NCI-H2171 (cell line): ENCODE data around the gene NXN.
A peak's percentile ranks its signal among the peaks of the same experiment; 100 is the strongest.
"Not testable (repeated sequence)": the region's sequence is repeated elsewhere in the genome, so short reads cannot be mapped to it uniquely, and the experiment has no call there.

Experiments used
- DNase-seq: peaks from one replicate; lab custom pipeline; 2025; lab: John Stamatoyannopoulos, UW

The NXN gene

DNA sequence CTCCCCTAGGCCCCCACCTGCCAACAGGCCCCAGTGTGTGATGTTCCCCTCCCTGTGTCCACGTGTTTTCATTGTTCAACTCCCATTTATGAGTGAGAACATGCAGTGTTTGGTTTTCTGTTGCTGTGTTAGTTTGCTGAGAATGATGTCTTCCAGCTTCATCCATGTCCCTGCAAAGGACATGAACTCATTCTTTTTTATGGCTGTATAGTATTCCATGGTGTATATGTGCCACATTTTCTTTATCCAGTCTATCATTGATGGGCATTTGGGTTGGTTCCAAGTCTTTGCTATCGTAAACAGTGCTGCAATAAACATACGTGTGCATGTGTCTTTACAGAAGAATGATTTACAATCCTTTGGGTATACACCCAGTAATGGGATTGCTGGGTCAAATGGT is 150.0 kb downstream of the NXN start:
- not testable (repeated sequence) for DNase-seq

- DNase-seq = no peak
These were observed 150.8 kb downstream of the NXN start for GRCh38 chr17:828761-829160.

GRCh38 chr17:826778-827177 is 152.8 kb downstream of the NXN start:
- DNase-seq = no peak

GRCh38 chr17:825216-825615 is 154.4 kb downstream of the NXN start:
- no peak for DNase-seq

DNA sequence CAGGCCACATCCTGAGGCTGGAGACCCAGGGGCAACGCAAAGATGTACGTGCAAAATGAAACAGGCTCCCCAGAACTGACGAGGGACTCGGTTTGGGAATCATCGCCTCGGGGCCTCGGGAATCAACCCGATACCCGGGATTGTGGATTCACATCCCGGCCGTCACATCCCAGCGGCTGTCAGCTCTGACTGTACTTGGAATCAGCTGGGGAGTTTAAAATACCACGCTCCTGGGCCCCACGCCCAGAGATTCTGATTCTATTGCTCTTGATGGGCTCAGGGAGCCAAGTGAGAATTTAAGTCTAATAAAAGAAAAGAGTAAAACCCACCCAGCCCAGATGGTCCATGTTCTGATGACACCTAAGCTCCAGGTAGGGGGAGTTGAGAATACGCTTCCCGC is 155.2 kb downstream of the NXN start:
- DNase-seq = no peak

DNA sequence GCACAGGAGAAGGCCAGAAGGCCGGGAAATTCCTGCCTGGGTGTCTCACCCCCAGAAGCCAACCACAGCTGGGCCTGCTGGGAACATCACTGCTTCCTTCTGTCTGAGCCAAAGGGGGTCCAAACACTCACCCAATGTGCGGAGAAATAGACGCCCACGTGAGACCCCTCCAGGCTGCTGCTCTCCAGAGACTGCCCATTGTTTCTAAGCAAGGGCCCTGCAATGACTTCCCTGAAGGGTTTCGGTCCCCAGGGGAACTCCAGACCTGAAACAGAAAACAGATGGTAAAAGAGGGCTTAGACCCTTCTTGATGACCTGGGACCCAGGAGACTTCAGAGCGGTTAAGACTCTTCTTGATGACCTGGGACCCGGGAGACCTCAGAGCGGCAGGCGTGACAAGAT is 156.1 kb downstream of the NXN start:
- peak; percentile 68 for DNase-seq

- DNase-seq = no peak
These were observed 160.3 kb downstream of the NXN start for GRCh38 chr17:819251-819650.

GRCh38 chr17:814371-814770 is 165.2 kb downstream of the NXN start:
- no peak for DNase-seq

DNA sequence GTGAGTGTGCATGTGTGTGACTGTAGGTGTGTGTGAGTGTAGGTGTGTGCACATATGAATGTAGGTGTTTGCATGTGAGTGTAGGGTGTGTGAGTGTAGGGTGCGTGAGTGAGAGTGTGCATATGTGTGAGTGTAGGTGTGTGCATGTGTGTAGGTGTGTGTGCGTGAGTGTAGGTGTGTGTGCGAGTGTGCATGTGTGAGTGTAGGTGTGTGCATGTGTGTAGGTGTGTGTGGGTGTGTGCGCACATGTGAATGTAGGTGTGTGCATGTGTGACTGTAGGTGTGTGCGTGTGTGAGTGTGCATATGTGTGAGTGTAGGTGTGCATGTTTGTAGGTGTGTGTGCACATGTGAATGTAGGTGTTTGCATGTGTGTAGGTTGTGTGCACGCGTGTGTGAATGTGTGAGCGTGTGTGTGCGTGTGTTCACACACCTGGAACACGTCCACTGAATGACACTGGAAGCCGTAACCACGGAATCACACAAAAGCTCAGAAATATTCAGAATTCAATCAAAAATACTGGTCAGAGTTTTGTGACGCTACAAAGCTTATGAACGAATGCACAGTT is 166.9 kb downstream of the NXN start:
- no peak for DNase-seq

DNA sequence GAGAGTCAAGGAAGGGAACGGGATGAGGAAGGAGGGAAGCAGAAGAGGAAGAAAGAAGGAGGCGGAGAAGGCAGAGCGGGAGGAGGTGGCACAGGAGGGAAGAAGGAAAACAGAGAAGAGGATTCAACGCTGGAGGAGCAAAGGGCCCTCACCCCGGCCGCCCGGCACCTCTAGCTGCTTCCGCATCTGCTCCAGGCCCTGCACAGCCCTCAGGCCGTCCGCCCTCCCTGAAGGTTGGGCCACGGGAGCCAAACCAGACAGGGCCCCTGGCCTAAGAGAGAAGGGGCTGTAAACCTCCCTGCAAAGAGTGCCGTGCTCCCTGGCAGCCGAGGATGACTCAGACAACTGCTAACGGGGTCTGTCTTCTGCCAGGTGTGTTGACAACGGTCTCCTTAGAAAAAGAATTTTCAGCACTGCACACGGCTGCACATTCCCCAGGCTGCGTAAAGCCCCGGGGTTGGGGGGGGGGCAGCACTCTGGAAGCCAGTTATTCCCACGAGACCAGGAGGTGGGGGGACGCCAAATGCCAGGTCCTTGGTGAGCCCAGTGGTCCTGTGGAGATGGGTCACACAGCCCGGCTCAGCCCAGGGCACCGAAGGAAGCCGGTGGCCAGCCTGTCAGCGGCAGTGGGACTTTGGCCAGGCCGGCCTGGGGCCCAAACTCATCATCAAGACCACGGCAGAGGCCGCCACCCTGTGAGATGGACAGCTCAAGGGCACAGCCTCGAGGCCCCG is 168.4 kb downstream of the NXN start:
- DNase-seq = no peak

GRCh38 chr17:807523-808294 is 171.9 kb downstream of the NXN start:
- no peak for DNase-seq

DNA sequence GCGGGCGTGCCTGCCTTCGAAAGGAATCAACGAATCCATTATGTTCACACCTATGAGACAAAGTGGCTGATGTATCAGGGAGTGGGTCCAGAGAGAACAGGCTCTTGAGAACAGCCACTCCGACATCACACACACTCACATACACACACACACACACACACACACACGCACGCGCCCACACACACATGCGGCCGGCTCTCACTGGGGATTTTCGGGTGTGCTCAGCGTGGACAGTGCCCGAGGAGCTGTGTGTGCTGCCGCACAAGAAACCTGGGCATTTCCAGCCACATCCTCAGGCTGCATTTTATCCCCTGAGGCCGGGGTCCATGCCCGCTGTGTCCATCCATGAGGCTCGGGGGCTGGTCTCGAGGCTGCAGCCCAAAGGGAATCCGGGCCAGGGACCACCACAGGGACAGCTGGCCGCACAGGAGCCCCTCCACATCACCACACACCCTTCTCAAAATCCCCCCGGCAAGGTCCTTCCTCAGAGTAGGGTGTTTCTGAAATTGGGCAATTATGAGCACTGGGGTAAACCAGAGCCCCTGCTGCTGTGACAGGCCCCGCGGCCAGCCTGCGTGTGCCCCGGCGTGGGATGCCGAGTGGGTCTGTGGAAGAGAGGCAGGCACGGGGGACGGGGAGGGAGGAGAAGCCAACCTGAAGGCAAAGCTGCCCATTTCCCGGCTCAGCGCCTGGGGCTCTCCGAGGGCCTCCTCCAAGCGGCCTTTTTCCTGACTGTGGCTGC is 172.6 kb downstream of the NXN start:
- DNase-seq = no peak

DNA sequence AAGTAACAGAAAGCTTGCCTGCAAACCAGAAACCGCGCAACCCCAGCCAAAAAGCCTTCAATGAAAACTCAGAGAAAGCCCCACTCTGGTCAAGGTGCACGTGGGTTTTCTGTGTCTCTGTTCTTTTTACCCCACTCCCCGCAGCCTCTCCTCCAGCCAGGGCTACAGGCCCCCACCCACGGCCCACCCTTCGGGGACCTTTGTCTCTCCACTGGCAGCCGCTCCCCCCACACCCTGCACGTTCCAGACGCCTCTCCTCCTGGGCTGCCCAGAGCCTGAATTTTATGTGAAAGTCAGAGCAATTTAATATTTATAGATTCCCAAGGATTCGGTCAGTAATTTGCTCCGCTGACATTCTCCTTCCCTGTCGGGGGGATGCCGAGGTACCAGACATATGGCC is 173.2 kb downstream of the NXN start:
- no peak for DNase-seq

GRCh38 chr17:805886-806285 is 173.7 kb downstream of the NXN start:
- DNase-seq = not testable (repeated sequence)

DNA sequence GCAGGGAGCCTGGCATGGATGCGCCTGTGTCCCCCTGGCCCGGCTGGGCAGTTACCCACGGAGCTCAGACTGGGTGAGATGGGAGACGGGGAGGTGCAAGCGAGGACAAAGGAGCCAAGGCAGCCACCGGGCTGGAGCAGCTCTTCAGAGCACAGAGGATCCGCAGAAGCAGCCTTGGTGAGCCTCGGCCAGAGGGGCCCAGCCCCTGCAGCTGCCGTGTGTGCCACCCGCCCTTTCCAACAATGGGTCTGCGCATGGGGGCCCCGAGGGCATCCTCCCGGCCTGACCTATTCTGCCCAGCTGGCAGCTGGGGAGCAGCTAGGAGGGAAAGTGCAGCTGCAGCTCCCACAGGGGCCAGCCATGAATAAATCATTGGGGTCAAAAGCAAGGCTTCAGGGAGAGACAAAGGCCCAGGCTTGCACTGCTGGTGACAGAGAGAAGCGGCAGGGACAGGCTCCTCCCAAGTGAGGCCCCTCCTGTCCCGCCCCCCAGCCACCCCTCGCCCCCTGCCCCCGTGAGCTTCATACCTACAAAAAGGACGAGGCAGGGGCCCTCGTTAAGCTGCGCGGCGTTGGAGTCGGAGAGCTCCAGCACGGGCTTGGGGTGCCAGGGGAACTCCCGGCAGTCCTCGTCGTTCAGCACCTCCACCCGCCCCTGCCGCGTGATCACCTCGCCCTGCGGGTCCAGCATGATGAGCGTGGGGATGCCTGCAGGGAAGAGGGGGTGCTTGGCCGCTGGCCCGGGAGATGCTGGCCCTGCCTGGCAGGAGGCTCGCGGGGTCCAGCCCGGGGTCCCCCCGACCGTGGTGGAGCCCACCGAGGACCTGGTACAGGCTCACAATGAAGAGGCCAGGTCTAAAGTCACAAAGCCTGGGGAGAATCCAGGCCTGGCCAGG is 174.8 kb downstream of the NXN start:
- no peak for DNase-seq

GRCh38 chr17:802901-803881 is 176.4 kb downstream of the NXN start:
- DNase-seq = no peak

DNA sequence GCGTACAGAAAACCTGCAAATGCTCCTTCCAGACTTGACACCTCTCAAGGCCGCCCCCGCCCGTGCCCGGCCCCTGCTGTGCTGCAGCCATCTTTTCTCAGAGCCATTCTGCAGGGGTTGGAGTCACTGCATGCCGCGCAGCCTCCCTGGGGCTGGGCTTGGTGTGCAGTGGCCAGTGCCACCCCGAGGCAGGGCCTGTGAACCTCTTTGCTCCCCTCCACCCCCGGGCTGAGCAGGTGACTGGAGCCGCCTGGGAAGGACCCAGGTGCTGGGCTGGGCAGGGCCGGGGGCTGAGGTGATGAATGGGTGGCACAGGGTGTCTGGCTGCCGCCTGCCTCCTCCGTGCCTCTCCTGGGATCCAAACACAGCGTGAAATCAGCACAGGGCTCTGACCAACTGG is 177.1 kb downstream of the NXN start:
- DNase-seq = no peak

DNA sequence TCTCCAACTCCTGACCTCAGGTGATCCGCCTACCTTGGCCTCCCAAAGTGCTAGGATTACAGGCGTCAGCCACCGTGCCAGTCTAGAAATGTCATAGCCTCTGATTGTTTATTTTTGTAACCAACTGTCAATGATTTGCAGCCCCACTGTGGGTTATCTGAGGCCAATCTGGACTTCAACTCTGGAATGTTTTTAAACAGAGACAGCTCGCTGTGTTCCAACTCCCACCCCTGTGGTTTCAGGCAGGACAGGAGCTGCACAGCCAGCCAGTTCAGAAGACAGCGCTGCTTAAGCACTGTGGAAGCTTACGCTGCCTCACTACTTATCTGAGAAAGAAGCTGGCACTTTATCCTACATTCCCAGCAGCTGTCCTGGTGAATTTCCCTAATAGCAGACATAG is 177.9 kb downstream of the NXN start:
- DNase-seq = no peak

- no peak for DNase-seq
These were observed 178.9 kb downstream of the NXN start for GRCh38 chr17:800446-801242.

DNA sequence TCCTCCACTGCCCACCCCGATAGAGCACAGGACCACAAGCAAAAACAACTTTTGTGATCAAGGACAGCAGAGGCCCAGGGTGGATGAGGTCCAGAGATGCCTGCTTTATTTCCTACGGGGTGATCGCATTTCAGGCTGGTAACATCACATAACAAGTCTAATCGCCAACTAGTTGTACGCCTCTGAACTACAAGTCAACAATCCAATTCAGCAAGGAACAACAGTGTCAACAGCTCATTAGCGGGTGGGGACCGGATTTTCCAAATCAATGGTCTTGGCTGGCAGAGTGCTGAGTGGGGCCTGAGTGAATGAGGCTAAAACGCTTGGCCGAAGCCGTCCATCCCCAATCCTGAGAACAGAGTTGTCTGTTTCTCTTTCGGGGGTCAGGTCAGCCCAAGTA is 180.3 kb downstream of the NXN start:
- no peak for DNase-seq
